ENCODE measurements around the gene ZYX.

Gene ZYX

GRCh38 chr7:143382126-143382790, 1.1 kb downstream of the ZYX start:
- Histone ChIP-seq H3K27me3 (ENCODE audit: insufficient read depth, poor library complexity, severe bottlenecking) (no peaks in the 10 kb centered on the region), H3K4me3 (replicated peaks; ENCODE audit: insufficient read depth, low read length) (peak overlapping the region; percentile 75), H3K27ac (replicated peaks) (peak overlapping the region; percentile 88)
- TF ChIP-seq GABPA (IDR thresholded peaks at IDR 0.05; ENCODE audit: low read depth) (no peak), POLR2AphosphoS5 (IDR thresholded peaks at IDR 0.05; ENCODE audit: low read depth) (no peak), REST (IDR thresholded peaks at IDR 0.05; ENCODE audit: insufficient replicate concordance, low read depth) (no peak), SPI1 (IDR thresholded peaks at IDR 0.05; ENCODE audit: borderline replicate concordance, low read depth) (no peak), CTCF (IDR thresholded peaks at IDR 0.05; ENCODE audit: insufficient read depth, low read length) (no peak)
- no peak for DNase-seq (ENCODE audit: low read depth in 1 of 2, low spot score in 1 of 2)

DNA sequence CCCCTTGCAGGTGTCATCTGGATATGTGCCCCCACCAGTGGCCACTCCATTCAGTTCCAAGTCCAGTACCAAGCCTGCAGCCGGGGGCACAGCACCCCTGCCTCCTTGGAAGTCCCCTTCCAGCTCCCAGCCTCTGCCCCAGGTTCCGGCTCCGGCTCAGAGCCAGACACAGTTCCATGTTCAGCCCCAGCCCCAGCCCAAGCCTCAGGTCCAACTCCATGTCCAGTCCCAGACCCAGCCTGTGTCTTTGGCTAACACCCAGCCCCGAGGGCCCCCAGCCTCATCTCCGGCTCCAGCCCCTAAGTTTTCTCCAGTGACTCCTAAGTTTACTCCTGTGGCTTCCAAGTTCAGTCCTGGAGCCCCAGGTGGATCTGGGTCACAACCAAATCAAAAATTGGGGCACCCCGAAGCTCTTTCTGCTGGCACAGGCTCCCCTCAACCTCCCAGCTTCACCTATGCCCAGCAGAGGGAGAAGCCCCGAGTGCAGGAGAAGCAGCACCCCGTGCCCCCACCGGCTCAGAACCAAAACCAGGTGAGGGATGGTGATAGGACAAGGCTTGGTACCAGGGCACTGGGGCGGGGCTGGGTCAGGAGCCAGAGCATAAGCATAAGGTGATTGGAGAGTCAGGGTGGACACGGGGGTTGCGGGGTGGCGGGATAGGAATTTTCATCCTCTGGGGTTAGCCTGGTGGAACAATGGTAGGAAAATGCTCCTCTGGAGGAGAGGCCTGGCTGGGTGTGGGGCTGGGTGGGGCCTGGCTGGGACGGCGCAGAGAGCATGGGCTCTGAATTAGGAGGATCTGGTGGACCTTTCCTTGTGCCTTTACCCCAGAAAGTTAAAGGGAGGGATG, 1.9 kb downstream of the ZYX start:
- H3K27ac ChIP-seq (replicated peaks): peak overlapping the region; percentile 88
- no peak for TF ChIP-seq GABPA (IDR thresholded peaks at IDR 0.05; ENCODE audit: low read depth)
- TF ChIP-seq REST (IDR thresholded peaks at IDR 0.05; ENCODE audit: insufficient replicate concordance, low read depth): no peak
- TF ChIP-seq CTCF (IDR thresholded peaks at IDR 0.05; ENCODE audit: insufficient read depth, low read length): no peak
- TF ChIP-seq SPI1 (IDR thresholded peaks at IDR 0.05; ENCODE audit: borderline replicate concordance, low read depth): no peak
- TF ChIP-seq POLR2AphosphoS5 (IDR thresholded peaks at IDR 0.05; ENCODE audit: low read depth): no peak
- no peak for DNase-seq (ENCODE audit: low read depth in 1 of 2, low spot score in 1 of 2)
- peak overlapping the region; percentile 75 for H3K4me3 ChIP-seq (replicated peaks; ENCODE audit: insufficient read depth, low read length)
- H3K27me3 ChIP-seq (ENCODE audit: insufficient read depth, poor library complexity, severe bottlenecking): no peaks in the 10 kb centered on the region

GRCh38 chr7:143383642-143383957, 2.5 kb downstream of the ZYX start:
- DNase-seq (ENCODE audit: low read depth in 1 of 2, low spot score in 1 of 2): no peak
- Histone ChIP-seq H3K27me3 (ENCODE audit: insufficient read depth, poor library complexity, severe bottlenecking) (no peaks in the 10 kb centered on the region), H3K4me3 (replicated peaks; ENCODE audit: insufficient read depth, low read length) (peak overlapping the region; percentile 75), H3K27ac (replicated peaks) (peak overlapping the region; percentile 49)
- TF ChIP-seq REST (IDR thresholded peaks at IDR 0.05; ENCODE audit: insufficient replicate concordance, low read depth) (no peak), POLR2AphosphoS5 (IDR thresholded peaks at IDR 0.05; ENCODE audit: low read depth) (no peak), CTCF (IDR thresholded peaks at IDR 0.05; ENCODE audit: insufficient read depth, low read length) (no peak), GABPA (IDR thresholded peaks at IDR 0.05; ENCODE audit: low read depth) (no peak), SPI1 (IDR thresholded peaks at IDR 0.05; ENCODE audit: borderline replicate concordance, low read depth) (no peak)
